ENCODE results near the gene KIZ.

KIZ gene

DNA sequence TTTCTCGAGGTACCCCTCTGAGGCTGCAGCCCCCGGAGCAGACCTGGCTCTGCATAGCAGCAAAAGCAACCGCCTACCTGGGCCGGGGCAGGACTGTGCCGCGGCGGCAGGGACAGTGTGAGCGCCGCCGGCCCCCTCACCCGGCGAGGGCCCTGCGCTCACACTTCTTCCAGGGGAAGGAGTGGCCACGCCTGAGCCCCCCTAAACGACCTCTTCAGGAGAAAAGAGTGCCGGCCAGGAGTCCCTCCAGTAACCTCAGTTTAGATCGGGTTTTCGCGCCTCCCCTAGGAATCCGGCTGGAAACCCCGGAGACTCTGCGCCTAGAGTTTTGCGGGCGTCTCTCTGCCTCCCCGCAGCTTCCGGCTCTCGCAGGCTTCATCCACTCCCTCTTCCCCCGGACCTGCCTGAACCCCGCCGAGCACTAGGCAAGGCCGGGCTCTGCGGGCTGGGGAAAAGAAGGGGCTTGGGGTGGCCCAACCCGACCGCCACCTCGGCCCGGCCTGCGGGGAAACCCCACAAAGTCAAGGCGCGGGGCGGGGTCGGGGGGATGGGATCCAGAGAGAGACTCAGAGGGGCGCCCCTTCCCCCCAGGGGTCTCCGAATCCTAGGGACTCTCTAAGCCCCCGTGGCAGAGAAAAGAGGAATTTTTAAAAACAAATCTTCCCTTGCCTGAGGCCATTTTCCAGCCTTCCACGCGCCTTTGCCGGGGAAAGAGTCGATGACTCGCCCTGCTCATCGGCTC, 20.3 kb upstream of the KIZ start:
- DNase-seq, result no peak

DNA sequence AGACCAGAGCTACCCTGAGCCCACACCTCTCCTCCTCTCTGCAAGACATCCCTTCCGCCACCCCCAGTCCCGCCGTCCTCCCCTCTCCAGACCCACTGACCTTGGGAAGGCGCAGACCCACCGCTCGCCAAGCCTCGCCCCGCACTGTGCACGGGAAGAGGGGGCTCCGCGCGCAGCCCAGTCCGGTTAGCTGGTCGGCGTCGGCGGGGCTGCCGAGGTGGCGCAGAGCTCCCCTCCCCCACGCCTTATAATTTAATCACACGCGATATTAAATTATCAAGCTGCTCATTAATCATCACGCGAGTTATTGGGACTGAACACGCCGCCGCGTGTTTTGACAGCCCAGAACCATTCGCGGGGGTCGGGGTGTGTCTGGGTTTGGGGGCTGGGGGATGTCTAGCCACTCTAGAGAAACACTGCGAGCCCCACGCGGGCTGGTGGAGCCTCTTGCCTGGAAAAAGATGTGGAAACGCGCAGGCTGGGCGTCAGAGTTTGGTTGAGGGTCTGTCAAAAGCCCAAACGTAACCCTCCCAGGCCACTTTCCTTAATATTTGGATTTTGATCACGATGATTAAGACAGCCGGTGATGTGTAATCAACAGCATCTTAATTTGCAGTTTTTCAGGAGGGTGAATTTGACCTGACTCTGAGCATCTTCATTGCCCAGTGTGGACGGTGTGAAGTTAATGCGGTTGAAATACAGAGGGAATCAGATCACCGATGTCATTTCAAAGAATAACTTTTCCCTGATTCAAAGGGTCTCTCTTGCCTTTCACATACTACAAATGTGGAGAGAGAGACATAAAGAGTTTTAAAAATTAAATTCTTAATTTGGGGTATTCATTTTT, 19.5 kb upstream of the KIZ start, which contains the start of gene LINC00237:
TSS of gene LINC00237 (minus strand) at position 188 of the 847 bp plus-strand sequence.
- DNase-seq, result no peak

DNA sequence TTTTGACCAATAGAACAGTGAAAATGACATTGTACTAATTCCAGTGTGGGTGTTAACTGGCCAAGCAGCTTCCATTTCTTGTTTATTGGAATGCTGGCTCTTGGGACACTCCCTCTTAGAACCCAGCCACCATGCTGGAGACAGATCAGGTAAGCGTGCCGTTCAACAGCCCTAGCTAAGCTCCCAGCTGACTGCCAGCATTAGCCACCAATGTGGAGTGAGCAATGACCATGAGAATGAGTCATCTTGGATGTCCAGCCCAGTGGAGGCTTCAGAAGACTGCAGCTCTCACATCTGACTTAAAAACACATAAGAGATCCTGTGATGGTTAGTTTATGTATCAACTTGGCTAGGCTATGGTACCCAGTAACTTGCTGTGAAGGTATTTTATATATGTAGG, 16.7 kb upstream of the KIZ start:
- DNase-seq, result no peak

DNA sequence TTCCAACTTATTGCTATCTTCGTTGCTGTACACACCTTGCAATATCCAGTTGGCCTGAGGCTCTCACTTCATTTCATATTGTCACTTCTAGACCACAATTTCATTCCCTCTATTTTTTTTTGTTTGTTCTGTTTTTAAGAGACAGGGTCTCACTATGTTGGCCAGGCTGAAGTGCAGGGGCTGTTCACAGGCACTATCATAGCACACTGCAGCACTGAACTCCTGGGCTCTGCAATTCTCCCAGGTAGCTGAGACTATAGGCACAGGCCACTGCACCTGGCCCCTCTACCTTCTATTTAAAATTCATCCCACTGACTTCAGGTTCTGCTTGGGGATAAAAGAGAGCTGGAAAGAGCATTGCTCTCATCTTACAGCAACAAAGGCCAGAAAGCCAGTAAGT, 15.1 kb upstream of the KIZ start:
- DNase-seq, result no peak

DNA sequence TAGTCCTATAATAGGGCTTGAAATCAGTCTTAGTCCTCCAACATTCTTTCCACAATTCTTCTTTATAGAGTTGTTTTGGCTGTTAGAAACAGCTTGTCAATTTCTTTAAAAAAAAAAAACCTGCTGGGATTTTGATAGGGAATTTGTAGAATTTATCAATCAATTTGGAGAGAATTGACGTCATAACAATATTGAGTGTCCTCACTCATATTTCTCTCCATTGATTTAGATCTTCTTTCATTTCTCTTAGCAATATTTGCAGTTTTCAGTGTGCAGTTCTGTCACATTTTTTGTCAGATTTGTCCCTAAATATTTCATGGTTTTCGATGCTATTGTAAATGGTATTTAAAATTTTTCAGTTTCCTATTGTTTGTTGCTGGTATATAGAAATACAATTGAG, 14.5 kb upstream of the KIZ start:
- no peak for DNase-seq

DNA sequence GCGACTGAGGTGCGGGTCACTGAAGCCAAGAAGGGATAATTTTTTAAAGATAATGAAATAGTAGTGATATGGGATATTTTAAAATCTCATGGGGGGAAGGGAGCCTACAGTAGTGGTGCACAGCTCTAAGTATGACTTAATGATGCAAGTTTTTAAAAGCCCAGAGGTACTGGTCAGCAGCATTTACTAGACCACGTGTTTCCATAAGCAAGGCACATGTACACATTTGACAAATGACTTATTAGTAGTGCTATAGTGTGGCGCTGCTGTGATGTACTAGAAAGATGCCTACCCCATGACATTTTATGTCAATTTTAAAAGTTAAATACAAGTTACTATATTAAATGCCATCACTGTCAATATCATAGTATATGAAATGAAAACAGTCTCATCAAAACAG, 12.2 kb upstream of the KIZ start:
- DNase-seq, result no peak

DNA sequence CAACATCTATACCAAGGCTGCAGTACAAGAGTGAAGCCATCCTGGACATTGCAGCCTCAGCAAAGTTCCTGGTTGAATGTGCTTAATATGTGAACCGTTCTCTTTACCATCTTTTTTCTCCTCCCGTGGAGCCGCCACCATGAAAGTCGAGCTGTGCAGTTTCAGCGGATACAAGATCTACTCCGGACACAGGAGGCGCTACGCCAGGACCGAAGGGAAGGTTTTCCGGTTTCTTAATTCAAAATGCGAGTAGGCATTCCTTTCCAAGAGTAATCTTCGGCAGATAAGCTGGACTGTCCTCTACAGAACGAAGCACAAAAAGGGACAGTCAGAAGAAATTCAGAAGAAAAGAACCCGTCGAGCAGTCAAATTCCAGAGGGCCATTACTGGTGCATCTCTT, 11.3 kb upstream of the KIZ start:
- no peak for DNase-seq

DNA sequence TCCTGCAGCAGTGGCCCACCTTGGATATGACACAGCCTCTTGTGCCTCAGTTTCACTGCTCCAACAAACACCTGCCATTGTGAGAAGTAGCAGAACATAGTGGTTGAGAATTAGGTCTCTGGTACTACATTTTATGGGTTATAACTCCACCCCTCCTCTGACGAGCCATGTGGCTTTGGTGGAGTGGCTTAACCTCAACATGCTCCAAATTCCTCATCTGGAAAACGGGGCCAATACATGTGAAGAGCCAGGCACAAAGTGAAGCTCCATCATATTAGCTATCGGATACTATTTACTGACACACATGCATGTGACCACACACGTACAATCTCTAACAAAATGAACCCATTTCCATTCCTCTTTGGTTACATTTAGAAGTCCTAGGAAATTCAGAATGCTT, 8.4 kb upstream of the KIZ start:
- no peak for DNase-seq

DNA sequence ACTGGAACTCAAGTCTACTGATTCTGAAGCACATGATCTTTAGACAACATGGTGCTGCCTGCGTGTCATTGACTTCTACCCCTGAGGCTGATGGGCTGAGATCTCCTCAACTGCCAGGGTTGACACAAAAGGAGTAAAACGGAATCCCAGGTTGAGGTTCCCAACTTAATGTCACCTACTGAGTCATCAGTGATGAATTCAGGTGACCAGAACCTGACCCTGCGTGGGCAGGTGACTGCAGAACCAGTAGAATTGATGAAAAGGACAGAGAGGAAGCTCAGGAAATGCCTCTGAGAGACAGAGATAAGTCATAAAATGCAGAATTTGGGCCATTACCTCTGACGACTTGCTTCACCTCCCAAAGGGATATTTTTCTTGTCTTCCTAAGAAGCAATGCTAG, 7.7 kb upstream of the KIZ start:
- DNase-seq, result no peak

DNA sequence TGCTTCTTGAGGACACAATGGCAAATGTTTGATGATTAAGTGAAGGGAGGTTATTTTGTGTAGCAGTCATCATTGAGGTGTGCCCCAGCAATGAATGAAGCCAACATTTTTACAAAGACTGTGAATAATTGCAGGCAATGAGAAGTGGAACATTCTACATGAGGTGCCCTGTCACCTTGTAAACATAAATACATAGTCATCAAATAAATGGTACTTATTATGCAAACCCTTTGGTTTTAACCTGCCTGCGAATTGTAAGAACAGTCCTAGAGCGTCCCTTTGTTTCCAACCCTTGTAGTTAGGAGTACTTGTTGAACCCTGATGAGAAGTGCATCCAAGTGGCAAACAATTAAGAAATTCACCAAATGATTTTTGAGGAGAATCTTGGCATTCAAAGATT, 7.1 kb upstream of the KIZ start:
- no peak for DNase-seq

DNA sequence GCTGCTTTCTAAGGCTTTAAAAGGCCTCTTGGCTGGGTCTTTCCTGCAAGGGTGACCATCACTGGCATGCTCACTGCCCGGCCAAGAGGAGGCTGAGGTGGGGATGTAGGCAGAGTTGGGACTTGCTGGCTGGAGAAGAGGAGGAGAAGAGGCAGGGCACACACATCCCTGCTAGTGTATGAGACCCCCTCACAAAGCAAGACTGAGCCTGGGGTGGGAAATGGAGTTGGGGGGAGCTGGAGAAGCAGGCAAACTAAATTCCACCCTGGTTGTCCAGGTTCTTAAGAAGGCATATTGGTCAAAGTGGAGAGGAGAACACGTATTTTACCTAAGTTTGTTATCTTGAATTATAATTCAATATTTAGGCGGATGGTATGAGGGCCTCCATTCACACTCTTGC, 1.7 kb upstream of the KIZ start:
- DNase-seq, result no peak

DNA sequence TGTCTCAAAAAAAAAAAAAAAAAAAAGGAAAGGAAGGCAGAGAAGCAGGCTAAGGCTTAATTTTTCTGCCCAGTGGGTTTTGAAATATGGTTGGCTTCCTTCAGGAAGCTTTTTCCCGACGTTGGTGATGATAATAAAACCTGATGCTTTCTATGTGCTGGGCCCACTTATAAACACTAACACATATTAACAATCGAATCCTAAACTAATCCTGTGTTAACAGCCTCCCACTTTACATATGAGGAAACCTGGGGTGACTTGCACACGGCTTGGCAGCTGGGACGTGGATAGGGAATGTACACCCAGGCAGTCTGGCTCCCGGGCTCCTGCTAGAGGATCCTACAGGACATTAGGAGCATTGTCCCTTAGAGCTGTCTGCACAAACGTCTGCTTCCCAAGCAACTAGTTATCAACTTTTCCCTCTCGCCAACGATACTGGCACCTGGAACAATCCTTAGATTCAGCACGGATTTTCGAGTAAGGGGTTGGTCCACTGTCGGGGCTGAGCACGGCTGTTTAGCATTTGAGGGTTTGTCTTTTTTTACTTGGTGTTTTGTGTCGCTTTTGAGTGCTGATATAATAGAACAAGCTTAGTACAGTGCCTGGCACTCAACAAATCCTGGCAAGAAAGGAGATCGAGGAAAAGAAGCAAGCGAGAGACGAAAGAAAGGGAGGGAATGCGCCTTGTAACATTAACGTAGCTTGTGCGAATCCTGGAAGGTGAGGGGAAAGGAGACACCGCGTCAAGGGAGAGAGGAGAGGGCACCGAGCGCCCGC, 622 bp upstream of the KIZ start:
- DNase-seq, result peak; percentile 81

DNA sequence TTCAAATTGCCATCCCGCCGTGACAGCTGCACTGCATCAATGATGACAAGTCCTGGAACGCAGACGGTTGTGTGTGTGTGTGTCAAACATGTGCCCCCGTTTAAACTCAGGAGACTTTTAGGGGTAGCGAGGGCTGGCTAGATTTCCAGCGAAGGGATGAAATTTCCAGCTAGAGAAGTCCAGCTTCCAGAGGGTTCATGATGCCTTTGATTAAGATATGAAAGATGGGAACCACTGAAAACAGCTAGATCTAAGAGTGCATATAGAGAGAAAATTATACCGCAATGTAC, 644 bp downstream of the KIZ start:
- no peak for DNase-seq

DNA sequence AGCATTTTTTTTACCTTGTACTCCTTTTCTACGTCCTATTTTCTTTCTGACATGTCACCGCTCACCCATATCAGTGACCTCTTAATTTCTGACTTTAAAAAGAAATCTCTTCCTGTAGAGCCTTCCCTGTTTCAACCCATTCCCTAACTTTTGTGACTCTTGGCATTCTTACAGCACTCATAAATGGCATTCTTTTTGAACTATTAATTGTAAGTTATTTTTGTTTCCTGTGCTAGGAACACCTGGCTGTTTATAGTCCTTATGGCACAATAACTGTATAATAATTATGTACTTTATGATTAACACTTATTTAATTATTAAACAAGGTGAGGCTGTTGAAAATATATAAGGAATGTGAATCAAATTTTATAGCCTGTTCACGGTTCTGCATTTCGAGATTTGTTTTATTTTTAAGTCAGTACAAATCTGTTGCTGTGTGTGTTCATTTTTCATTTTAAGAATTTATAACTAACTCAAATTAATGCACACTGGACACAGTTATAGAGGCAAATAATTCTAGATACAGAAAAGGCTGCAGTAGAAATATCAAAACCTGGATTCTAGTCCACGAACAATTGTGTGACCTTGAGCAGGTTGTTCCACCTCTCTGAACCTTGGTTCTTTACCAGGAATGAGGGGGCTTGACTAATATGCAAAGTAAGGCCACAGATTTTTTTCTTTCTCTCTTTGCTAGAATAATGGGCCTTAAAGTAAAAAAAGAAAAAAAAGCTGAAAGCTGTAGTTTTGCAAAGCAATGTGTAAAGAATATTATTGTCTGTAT, 1.5 kb downstream of the KIZ start:
- no peak for DNase-seq

DNA sequence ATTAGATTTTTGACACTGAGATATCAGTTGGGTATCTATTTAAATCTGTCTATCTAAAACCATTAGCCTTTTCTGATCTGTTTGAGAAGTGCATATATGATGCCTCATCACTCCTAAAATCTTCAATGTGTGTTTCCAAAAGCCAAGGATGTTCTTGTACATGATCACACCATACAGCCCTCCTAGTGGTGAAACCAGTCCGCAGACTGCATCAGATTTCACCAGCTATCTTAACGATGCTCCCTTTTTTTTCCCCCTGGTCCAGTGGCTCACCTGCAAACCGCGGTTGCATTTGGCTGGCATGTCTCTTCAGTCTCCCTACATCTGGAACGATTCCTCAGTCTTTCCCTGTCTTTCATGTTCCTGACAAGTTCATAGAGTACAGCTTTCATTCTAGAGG, 4.0 kb downstream of the KIZ start:
- no peak for DNase-seq

DNA sequence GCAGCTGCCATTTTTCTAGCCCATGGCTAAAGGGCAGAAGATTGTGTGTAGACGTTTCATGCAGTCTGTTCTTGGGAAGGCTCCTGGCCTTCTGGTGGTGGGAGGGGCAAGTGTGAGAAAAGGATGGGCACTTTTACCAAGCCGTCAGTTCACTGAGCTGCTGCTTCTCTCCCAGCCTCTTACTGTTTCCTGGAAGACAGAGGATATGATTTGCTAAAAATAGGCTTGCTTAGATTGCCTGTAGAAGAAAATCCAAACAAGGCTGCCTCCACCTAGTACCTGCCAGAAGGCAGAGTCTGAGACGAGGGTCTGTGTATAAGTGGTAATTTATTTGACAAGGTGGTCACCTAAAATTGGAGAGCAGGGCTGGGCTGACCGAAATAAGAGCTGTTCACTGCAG, 7.5 kb downstream of the KIZ start:
- no peak for DNase-seq

DNA sequence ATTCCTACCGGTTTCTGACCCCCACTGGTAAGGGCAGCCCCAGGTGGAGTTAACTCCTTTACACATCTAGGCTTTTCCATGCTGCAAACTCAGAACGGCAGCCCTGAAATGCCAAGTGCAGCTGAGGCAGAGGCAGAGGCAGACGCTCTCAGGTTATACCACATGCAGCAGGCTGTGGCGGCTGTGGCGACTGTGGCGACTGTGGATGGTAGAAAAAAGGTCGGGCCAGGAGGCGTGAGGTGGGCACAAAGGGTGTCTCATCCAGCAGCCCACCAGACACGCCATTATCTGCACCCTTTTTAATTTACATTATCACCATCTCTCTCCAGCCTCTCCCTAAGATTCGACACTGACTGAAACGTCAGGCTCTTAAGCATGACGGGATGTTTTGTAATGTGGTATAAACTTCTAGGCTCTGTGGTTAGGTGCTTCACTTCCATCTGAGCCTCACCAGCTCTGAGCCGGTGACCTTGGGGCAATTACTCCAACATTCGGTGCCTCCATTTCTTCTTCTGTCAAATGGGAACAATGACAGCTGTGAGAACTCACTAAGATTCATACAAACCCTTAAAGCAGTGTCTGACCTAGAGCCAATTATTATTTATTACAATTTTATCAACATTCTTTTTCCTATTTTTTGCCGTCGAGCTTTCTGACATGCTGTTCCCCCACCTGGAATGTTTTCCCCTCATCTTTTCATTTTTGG, 8.2 kb downstream of the KIZ start:
- DNase-seq, result no peak

DNA sequence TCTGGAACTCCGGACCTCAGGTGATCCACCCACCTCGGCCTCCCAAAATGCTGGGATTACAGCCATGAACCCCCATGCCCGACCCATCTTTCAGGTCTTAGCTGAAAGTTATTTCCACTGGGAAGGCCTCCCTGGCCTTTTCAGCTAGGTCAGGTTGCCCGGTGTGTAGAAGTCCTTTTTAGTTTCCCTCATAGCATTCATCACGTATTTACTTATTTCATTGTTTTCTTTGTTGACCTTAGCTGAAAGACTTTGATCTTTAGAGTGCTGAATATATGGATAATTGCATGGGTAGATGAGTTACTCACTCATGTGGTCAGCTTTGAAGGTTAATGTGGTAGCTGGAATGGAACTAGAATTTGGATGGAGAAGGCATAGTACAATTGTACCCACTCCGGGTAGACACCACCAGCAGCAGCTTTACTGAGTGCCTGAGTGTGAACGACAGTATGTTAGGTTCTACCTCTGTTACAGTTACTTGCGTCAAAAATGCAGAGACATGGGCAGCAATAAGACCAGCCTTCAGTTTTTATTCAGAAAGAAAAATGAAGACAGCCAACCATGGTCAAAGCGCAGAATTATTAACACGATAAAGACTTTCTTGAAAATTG, 9.1 kb downstream of the KIZ start:
- DNase-seq, result no peak

DNA sequence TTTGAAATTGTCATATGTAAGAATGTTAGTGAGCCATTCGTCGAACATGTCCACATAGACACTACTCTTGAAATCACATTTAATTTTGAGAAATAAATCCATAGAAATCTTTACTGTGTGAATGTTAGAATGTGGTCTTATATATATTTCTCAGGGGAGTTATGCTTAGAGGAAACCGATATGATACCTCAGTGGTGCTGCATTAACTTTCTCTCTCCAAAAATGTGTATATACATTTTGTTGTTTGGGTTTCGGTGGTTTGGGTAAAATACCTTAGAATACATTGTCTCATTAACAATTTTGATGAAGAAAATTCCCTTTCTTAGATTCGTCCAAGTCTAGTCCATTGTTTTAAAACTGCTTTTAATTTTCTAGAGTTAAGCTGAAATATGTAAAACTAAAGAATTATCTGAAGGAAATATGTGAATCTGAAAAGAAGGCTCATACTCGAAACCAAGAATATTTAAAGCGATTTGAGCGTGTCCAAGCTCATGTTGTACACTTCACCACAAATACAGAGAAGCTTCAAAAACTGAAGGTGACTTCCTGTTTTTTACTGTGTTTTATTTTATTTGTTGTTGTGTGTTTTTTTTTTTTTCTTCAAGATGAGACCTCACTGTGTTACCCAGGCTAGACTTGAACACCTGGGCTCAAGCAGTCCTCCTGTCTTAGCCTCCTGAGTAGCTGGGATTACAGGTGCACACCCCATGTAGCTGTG, 10.3 kb downstream of the KIZ start:
- DNase-seq, result no peak

DNA sequence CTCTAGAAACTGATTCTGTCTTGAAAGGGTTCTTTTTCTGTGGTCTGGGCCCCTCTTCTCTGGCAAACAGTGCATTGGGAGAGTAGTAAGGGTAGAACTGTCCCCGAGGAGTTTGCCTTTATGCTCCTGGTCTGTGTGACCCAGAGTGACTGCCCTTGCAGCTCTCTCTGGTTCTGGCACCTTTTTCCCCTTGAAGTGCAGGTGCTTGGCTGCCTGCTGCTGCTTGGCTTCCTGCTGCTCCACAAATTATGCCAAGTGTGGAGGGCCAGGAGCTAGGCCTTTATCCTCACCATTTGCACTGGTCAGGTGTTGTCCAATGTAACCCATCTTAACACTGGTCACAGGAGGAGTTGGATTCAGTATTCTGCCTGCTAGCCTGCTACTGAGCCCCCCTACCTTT, 11.2 kb downstream of the KIZ start:
- DNase-seq, result no peak

DNA sequence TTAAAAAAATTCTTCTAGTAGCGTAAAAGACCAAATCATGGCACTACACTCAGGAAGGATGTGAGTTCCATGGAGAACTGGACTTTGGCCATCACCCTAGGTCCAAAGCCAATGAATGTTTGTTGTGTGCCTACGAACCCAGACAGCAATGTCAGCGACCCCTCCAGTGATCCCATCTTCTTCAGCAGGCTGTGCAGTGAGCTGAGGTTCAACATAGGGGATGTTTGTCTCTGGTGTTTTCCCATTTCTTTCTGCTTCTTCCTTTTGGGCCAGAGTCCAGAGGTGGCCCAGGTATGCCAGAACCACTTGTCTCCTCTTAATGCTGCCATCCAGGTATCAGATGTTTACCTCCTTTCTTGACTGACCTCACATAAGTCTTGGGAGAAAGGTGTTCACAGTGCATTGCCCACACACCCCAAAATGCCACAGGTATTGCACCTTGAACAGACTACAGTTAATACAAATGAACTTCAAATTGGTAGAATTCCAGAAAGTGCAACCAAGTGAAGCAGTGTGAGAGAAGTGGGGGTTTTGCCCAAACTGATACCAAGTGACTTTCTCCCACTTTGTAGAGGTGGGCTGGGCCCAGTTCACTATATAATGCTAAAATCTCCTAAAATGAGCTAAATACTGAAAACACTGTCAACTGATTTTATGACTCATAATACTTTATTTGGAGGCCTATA, 14.1 kb downstream of the KIZ start:
- DNase-seq, result no peak
